Tibial artery (tissue), 4 donors: ENCODE results near the gene CRYGN.

Source experiments
- DNase-seq, 2 donors: peaks; one replicate each; pipeline ENCODE4 v3.0.0-alpha.2; 2019
- H3K27ac ChIP-seq, 2 donors: fragments of 200-600 bp; sonication (generic) in 1 of 2; 1 replicate in 1 of 2; 2 replicates in 1 of 2; pipeline ENCODE4 v1.5.1; 2018 to 2019; ENCODE audit warnings: mild to moderate bottlenecking in 1 of 2
- H3K27me3 ChIP-seq, 2 donors: fragments of 200-600 bp; sonication (generic) in 1 of 2; one replicate each; pipeline versions ENCODE4 v1.5.1 to v1.6.0; 2016 to 2019
- H3K36me3 ChIP-seq, 3 donors: fragments of 200-600 bp; sonication (generic) in 2 of 3; one replicate each; pipeline ENCODE4 v1.5.1; 2016 to 2019; ENCODE audit warnings: mild to moderate bottlenecking in 2 of 3
- H3K4me1 ChIP-seq, 4 donors: fragments of 200-600 bp; sonication (generic) in 2 of 4; 1 replicate in 3 of 4; 2 replicates in 1 of 4; pipeline ENCODE4 v1.5.1; 2016 to 2019
- H3K4me3 ChIP-seq, 2 donors: fragments of 200-600 bp; sonication (generic) in 1 of 2; 1 replicate in 1 of 2; 2 replicates in 1 of 2; pipeline ENCODE4 v1.5.1; 2018 to 2019; ENCODE audit warnings: mild to moderate bottlenecking in 2 of 2
- H3K9me3 ChIP-seq, 3 donors: fragments of 200-600 bp; sonication (generic) in 1 of 3; one replicate each; pipeline ENCODE4 v1.5.1; 2016 to 2019
- intact Hi-C: fragments of 100-400 bp; cut with DNase I; formaldehyde crosslinking; loops from one replicate; pipeline ENCODE4 v1.15.0; 2023; ENCODE audit warnings: low total_unique reads
- TF ChIP-seq, protein P1 (sequence below), 2 experiments: fragments of 200-600 bp in 1 of 2; fragments of 450-650 bp in 1 of 2; IDR thresholded peaks; one replicate each; pipeline ENCODE4 v1.5.1; 2017 to 2019; ENCODE audit warnings: antibody characterized with exemption in 2 of 2, mild to moderate bottlenecking in 1 of 2, moderate library complexity in 1 of 2

The CRYGN gene

DNA sequence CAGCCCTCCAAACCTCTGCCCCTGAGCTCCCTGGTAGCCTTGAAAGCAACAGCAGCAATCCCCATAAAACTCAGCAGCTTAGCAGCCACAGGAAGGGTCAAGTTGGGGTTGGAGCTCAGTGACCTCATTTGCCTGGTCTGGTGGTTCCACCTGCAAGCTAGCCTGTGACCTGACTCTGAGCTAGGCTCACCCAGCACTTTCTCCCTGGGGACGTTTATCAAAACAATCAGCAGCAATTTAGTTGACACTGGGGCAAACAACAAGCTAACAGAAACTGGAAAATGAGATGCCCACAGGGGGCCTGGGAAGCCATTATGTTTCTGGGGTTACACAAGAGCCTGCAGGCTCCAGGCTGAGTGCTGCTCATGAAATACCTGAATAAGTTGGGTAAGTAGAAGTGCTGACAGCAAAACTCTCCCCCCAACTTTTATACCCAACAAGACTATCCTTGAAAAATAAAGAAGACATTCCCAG, 22.4 kb upstream of the CRYGN start:
- TF ChIP-seq, protein P1, sequence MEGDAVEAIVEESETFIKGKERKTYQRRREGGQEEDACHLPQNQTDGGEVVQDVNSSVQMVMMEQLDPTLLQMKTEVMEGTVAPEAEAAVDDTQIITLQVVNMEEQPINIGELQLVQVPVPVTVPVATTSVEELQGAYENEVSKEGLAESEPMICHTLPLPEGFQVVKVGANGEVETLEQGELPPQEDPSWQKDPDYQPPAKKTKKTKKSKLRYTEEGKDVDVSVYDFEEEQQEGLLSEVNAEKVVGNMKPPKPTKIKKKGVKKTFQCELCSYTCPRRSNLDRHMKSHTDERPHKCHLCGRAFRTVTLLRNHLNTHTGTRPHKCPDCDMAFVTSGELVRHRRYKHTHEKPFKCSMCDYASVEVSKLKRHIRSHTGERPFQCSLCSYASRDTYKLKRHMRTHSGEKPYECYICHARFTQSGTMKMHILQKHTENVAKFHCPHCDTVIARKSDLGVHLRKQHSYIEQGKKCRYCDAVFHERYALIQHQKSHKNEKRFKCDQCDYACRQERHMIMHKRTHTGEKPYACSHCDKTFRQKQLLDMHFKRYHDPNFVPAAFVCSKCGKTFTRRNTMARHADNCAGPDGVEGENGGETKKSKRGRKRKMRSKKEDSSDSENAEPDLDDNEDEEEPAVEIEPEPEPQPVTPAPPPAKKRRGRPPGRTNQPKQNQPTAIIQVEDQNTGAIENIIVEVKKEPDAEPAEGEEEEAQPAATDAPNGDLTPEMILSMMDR (IDR thresholded peaks at IDR 0.05) = no peak
- no peak overlapping the region for H3K27ac ChIP-seq
- intact Hi-C loops = loop anchor here (5.0 kb wide), 1 partner anchor 295 kb away; no protein-coding TSS in a partner anchor

DNA sequence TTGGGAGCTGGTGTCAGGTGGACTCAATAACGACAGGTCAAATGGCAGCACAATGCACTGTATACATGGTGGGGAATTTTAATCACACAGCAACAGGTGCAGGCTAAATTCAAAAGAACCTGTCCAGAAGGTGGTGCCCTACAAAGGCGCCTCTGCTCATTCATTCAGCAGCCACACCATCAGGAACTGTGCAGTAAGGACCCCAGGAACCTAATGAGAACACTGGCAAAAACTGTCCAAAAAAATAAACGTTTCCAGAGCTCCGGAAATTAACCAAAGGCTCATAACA, 21.9 kb upstream of the CRYGN start:
- intact Hi-C loops = loop anchor here (5.0 kb wide), 1 partner anchor 295 kb away; no protein-coding TSS in a partner anchor
- H3K27ac ChIP-seq = no peak overlapping the region

More for the DNA sequence above, 22.4 kb upstream of the CRYGN start:
- DNase-seq = no peak
- no peaks in the 10 kb centered on the region for H3K9me3 ChIP-seq
- no peak overlapping the region for H3K4me3 ChIP-seq
- H3K36me3 ChIP-seq = peaks cover 16 to 35% (median 32%) of the 10 kb centered on the region in 3 donors
- H3K4me1 ChIP-seq = peaks cover 7 to 26% (median 24%) of the 10 kb centered on the region in 4 donors
- H3K27me3 ChIP-seq = no peaks in the 10 kb centered on the region

DNA sequence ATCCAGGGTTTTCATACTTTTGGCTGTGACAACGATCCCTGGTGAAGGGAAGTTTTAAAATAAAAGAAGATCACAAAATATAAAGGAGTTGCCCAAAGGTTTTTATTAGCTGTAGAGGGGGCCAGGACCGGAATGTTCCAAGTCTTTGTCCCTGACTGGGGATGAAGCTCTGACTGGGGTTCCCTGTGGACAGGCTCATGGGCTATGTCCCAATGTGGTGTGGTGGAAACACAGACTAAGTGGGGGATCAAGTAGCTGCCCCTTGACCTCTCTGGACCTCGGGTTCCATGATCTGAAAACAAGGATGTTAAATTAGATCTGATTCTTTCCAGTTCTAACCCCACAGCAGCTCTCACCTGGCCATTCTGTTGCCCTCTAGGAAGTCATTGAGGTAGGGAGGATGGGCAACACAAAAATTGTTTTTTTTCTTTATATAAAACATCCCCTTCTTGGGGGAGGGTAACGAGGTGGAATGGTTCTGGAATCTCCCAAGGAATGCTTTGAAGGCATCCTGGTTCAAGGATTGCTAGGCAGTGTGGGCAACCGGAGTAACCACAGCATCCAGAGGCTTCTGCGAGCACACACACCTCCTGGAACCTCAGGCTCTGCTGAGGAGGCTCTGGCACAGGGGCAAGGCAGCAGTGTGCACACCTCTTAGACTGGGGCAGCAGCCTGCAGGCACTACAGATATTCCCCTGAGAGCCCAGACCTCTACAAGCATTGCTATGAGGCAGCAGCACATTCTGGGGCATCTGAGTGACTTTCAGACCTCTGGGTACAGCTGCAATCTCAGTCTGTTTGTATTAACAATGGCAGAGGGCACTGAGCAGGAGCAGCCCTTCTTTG, 21.4 kb upstream of the CRYGN start:
- Histone ChIP-seq H3K9me3 (no peaks in the 10 kb centered on the region), H3K27ac (peak overlapping the region; percentile 75), H3K4me3 (no peak overlapping the region), H3K4me1 (peaks cover 7 to 26% (median 24%) of the 10 kb centered on the region in 4 donors), H3K36me3 (peaks cover 14 to 28% (median 23%) of the 10 kb centered on the region in 3 donors), H3K27me3 (no peaks in the 10 kb centered on the region)
- intact Hi-C loops = loop anchor here (5.0 kb wide), 1 partner anchor 296 kb away; no protein-coding TSS in a partner anchor
- TF ChIP-seq, protein P1 (IDR thresholded peaks at IDR 0.05) = no peak
- DNase-seq = no peak

More for the DNA sequence above, 21.9 kb upstream of the CRYGN start:
- TF ChIP-seq, protein P1 (IDR thresholded peaks at IDR 0.05) = no peak
- DNase-seq = no peak
- Histone ChIP-seq H3K4me3 (no peak overlapping the region), H3K27me3 (no peaks in the 10 kb centered on the region), H3K36me3 (peaks cover 16 to 32% (median 27%) of the 10 kb centered on the region in 3 donors), H3K9me3 (no peaks in the 10 kb centered on the region), H3K4me1 (peaks cover 7 to 26% (median 24%) of the 10 kb centered on the region in 4 donors)

- intact Hi-C loops = loop anchor here (5.0 kb wide), 1 partner anchor 297 kb away; no protein-coding TSS in a partner anchor
- H3K4me1 ChIP-seq = peaks cover 7 to 26% (median 24%) of the 10 kb centered on the region in 4 donors
- H3K27ac ChIP-seq = peak overlapping the region; percentile 75
- no peaks in the 10 kb centered on the region for H3K9me3 ChIP-seq
- DNase-seq = peak; percentile 71 to 76
- TF ChIP-seq, protein P1 (IDR thresholded peaks at IDR 0.05) = no peak
- no peaks in the 10 kb centered on the region for H3K27me3 ChIP-seq
- peak overlapping the region; percentile 15 to 28 for H3K4me3 ChIP-seq
- peaks cover 5 to 20% (median 15%) of the 10 kb centered on the region in 3 donors for H3K36me3 ChIP-seq
Observed at GRCh38 chr7:151460474-151460855, 20.5 kb upstream of the CRYGN start.

DNA sequence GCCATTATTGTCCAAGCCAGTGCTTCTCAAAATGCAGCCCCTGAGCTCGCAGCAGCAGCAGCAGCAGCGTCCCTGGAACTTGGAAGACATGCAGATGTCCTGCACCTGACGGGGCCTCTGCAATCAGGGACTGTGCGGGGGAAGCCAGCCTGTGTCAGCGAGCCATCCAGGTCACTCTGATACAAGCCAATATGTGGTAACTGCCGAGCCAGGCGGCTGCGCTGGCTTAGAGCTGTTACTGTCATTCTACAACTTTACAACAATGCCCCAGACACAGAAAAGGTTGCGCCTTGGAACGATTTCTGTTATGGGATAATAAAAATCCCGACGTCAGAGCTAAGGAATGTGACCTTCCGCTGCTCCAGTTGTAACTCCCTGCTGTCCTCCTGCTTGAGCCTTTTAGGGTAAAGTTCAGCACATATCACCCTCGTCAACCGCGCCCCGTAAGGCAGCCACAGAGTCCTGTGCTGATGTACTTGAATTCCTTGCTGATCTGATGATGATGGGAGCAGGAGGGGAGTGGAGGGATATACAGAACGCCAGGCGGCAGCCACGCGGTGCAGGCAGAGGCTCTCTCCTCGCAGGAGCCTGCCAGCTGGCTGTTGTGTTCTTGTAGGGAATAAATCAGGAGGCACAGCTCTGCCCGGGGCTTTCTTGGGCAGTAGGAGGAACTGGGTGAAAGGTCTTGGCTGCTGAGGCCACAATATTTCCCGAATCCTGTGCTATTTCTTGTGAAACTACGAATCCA, 20.0 kb upstream of the CRYGN start:
- intact Hi-C loops = loop anchor here (5.0 kb wide), 1 partner anchor 297 kb away; no protein-coding TSS in a partner anchor
- H3K27ac ChIP-seq = peak overlapping the region; percentile 75

More for the DNA sequence above, 20.0 kb upstream of the CRYGN start:
- peak overlapping the region; percentile 15 to 28 for H3K4me3 ChIP-seq
- no peaks in the 10 kb centered on the region for H3K9me3 ChIP-seq
- DNase-seq = peak; percentile 93
- H3K36me3 ChIP-seq = peaks cover 0 to 14% (median 9%) of the 10 kb centered on the region in 3 donors
- H3K27me3 ChIP-seq = no peaks in the 10 kb centered on the region
- TF ChIP-seq, protein P1 (IDR thresholded peaks at IDR 0.05) = peak; percentile 39 to 47
- H3K4me1 ChIP-seq = peaks cover 7 to 26% (median 24%) of the 10 kb centered on the region in 4 donors
